ENCODE results near the gene MT1A.
"Not testable (repeated sequence)": the region's sequence is repeated elsewhere in the genome, so short reads cannot be mapped to it uniquely, and the experiment has no call there.

GRCh38 chr16:56621665-56622445 lies 16.6 kb upstream of the MT1A start:
- TF ChIP-seq EZH2 (IDR thresholded peaks at IDR 0.05; ENCODE audit: low read depth, low read length, severe bottlenecking); CTCF (IDR thresholded peaks at IDR 0.05; ENCODE audit: control extremely low read depth in 1 of 3, insufficient read depth in 1 of 3, low read depth in 1 of 3, low read length in 3 of 3); POLR2A (IDR thresholded peaks at IDR 0.05; ENCODE audit: control extremely low read depth in 1 of 2, low read depth in 2 of 2, low read length in 2 of 2); RBBP5 (IDR thresholded peaks at IDR 0.05; ENCODE audit: borderline replicate concordance, low read depth, low read length); SIN3A (conservative IDR thresholded peaks at IDR 0.05 in 1 of 2, IDR thresholded peaks at IDR 0.05 in 1 of 2; ENCODE audit: low read depth in 1 of 2, low read length in 2 of 2); HDAC6 (IDR thresholded peaks at IDR 0.05; ENCODE audit: low read depth, low read length); FOSL1 (IDR thresholded peaks at IDR 0.05; ENCODE audit: insufficient read depth, low read depth, low read length); POLR2AphosphoS5 (IDR thresholded peaks at IDR 0.05; ENCODE audit: low read depth, low read length); ZNF274 (IDR thresholded peaks at IDR 0.05; ENCODE audit: borderline replicate concordance, extremely low read depth, low read length): not testable (repeated sequence)
- TF ChIP-seq, protein P1, sequence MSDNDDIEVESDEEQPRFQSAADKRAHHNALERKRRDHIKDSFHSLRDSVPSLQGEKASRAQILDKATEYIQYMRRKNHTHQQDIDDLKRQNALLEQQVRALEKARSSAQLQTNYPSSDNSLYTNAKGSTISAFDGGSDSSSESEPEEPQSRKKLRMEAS (IDR thresholded peaks at IDR 0.05): not testable (repeated sequence)

Data from H1 (cell line).